Common myeloid progenitor, CD34-positive (primary cell): ENCODE data around the gene HEATR5A.
"Not testable (repeated sequence)": the region's sequence is repeated elsewhere in the genome, so short reads cannot be mapped to it uniquely, and the experiment has no call there.

Experiments used
- CTCF ChIA-PET: fragments of 350-600 bp; sonication (Branson Sonifier 250); formaldehyde crosslinking; loops from one replicate; lab custom pipeline; 2021; ENCODE audit warnings: antibody characterized with exemption; lab: Charles Lee
- POLR2A ChIA-PET: fragments of 350-600 bp; sonication (Branson Sonifier 250); formaldehyde crosslinking; loops from one replicate; lab custom pipeline; 2021; ENCODE audit warnings: antibody characterized with exemption; lab: Charles Lee
- DNase-seq, 3 donors: peaks; one replicate each; pipeline versions ENCODE4 v3.0.0 to v3.0.0-alpha.2; 2013
- H3K27ac ChIP-seq, 2 experiments: 1 replicate in 1 of 2; 2 replicates in 1 of 2; pipeline ENCODE4 v1.7.0; 2013; ENCODE audit warnings: inconsistent platforms in 2 of 2, low read length in 2 of 2, mild to moderate bottlenecking in 2 of 2, low read depth in 1 of 2, moderate library complexity in 1 of 2; ENCODE audit not compliant: severe bottlenecking in 2 of 2, insufficient read depth in 1 of 2, poor library complexity in 1 of 2
- H3K27me3 ChIP-seq, 5 experiments: replicated peaks in 2 of 5; 1 replicate in 3 of 5; 2 replicates in 2 of 5; pipeline versions ENCODE4 v1.6.1 to v1.7.0; 2013; ENCODE audit warnings: low read length in 4 of 5, mild to moderate bottlenecking in 2 of 5, moderate library complexity in 2 of 5, inconsistent platforms in 1 of 5; ENCODE audit not compliant: insufficient read depth in 5 of 5, control insufficient read depth in 4 of 5
- H3K36me3 ChIP-seq, 4 experiments: 1 replicate in 2 of 4; 2 replicates in 2 of 4; pipeline versions ENCODE4 v1.6.1 to v1.7.0; 2013; ENCODE audit warnings: low read length in 3 of 4, control low read depth in 1 of 4, mild to moderate bottlenecking in 1 of 4; ENCODE audit not compliant: control insufficient read depth in 4 of 4, insufficient read depth in 4 of 4
- H3K4me1 ChIP-seq, 4 experiments: 1 replicate in 3 of 4; 2 replicates in 1 of 4; pipeline versions ENCODE4 v1.6.1 to v1.7.1; 2013; ENCODE audit warnings: low read length in 3 of 4, mild to moderate bottlenecking in 3 of 4, control low read depth in 1 of 4, inconsistent platforms in 1 of 4, moderate library complexity in 1 of 4; ENCODE audit not compliant: control insufficient read depth in 4 of 4, insufficient read depth in 4 of 4; ENCODE audit errors: control extremely low read depth in 1 of 4
- H3K4me3 ChIP-seq, 7 experiments: 1 replicate in 4 of 7; 2 replicates in 3 of 7; pipeline versions ENCODE4 v1.5.1 to v1.7.0; 2013; ENCODE audit warnings: mild to moderate bottlenecking in 7 of 7, low read length in 6 of 7, moderate library complexity in 6 of 7, inconsistent platforms in 2 of 7, low read depth in 2 of 7, control low read depth in 1 of 7; ENCODE audit not compliant: insufficient read depth in 4 of 7, control insufficient read depth in 1 of 7; ENCODE audit errors: extremely low read depth in 1 of 7
- H3K9me3 ChIP-seq, 5 experiments: 1 replicate in 4 of 5; 2 replicates in 1 of 5; pipeline versions ENCODE4 v1.6.1 to v1.7.1; 2013; ENCODE audit warnings: low read length in 4 of 5, mild to moderate bottlenecking in 2 of 5, inconsistent platforms in 1 of 5, low read depth in 1 of 5, moderate library complexity in 1 of 5; ENCODE audit not compliant: control insufficient read depth in 4 of 5, insufficient read depth in 2 of 5; ENCODE audit errors: control extremely low read depth in 1 of 5
- WGBS: methylation state at CpG from one replicate; pipeline ENCODE4 v1.1.5; 2013; ENCODE audit not compliant: insufficient coverage; 5-methylcytosine and 5-hydroxymethylcytosine counted together

HEATR5A gene

DNA sequence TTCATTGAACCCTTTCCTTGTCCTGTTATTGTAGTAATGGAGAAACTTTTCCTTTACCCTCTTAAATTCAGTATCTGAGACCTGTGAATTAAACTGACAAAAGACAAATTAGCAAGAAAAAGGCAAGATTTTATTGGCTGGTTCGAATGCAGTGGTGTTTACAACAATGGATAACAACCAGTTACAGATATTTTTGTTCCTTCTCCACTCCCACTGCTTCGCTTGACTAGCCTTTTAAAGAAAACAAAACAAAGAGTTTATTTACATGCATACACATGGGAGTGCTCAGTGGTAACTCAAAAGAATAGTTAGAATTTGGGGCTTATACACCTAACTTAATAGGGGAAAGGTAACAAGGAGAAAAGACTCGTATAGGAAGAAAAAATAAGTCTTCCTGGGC lies 175.7 kb downstream of the HEATR5A start:
- POLR2A ChIA-PET, result no interaction called here
- H3K4me3 ChIP-seq, result no peak overlapping the region
- H3K4me1 ChIP-seq, result peaks cover 0 to 7% (median 0%) of the 10 kb centered on the region in 4 experiments
- no peaks in the 10 kb centered on the region for H3K36me3 ChIP-seq
- H3K9me3 ChIP-seq, result no peaks in the 10 kb centered on the region
- no peaks in the 10 kb centered on the region for H3K27me3 ChIP-seq
- no peak overlapping the region for H3K27ac ChIP-seq
- no peak for DNase-seq
- CTCF ChIA-PET, result no interaction called here
- WGBS, result 100% methylated on average over 1 of the region's 3 CpGs

DNA sequence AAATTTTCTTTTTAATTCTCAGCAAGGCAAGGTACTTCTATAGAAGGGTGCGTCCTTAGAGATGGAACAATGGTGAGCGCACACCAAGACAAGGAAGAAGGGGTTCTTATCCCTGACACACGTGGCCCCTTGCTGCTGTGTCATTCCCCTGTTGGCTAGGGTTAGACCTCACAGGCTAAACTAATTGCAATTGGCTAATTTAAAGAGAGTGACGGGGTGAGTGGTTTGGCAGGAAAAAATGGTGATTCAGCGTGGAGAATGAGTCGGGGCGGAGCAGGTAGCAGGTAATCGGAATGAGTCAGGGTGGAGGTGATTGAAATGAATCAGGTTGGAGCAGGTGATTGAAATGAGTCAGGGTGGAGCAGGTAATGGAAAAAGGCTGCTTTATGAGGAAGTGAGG lies 176.5 kb downstream of the HEATR5A start:
- 90% methylated on average over 8 of the region's 8 CpGs for whole genome bisulfite sequencing
- no peak overlapping the region for H3K27ac ChIP-seq

DNA sequence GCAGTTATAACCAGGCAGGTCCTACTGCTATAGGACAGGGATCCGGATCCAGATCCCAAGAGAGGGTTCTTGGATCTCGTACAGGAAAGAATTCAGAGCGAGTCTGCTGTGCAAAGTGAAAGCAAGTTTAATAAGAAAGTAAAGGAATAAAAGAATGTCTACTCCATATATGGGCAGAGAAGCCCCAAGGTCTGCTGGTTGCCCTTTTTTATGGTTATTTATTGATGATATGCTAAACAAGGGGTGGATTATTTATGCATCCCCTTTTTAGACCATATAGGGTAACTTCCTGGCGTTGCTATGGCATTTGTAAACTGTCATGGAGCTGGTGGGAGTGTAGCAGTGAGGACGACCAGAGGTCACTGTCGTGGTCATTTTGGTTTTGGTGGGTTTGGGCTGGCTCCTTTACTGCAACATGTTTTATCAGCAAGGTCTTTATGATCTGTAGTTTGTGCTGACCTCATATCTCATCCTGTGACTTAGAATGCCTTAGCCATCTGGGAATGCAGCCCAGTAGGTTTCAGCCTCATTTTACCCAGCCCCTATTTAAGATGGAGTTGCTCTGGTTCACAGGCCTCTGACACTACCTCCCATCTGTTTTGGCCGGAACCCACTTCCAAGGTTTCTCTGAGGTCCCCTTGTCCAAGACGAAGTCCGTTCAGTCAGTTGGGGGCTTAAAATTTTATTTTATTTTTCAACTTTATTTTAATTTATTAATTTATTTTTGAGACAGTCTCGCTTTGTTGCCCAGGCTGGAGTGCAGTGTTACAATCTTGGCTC lies 178.0 kb downstream of the HEATR5A start:
- CTCF ChIA-PET, POLR2A ChIA-PET, H3K36me3 ChIP-seq, H3K4me3 ChIP-seq, H3K9me3 ChIP-seq, H3K27me3 ChIP-seq, H3K27ac ChIP-seq, H3K4me1 ChIP-seq: not testable (repeated sequence)
- peak in 2 of 3 donors; percentile 13 to 16 for DNase-seq
- WGBS, result 88% methylated on average over 4 of the region's 10 CpGs

More for the DNA sequence above, 176.5 kb downstream of the HEATR5A start:
- Histone ChIP-seq H3K36me3 (no peaks in the 10 kb centered on the region), H3K27me3 (no peaks in the 10 kb centered on the region), H3K4me1 (peaks cover 0 to 7% (median 0%) of the 10 kb centered on the region in 4 experiments), H3K9me3 (no peaks in the 10 kb centered on the region), H3K4me3 (no peak overlapping the region)
- no peak for DNase-seq
- POLR2A ChIA-PET, result no interaction called here
- CTCF ChIA-PET, result interaction anchor here (0.6 kb wide), 1 partner anchor 946 kb away, joined by 3 read pairs; no protein-coding TSS in a partner anchor
